Stimulated activated CD8-positive, alpha-beta memory T cell treated with anti-CD3 and anti-CD28 coated beads, Interleukin-7, amount 100 ng/mL, for 1 hour (primary cell): ENCODE results near the gene PARD3B.

ENCODE experiments used
- DNase-seq, 2 donors: peaks; one replicate each; pipeline ENCODE4 v3.0.0-alpha.2; 2020; ENCODE audit warnings: low read depth in 2 of 2

The PARD3B gene

GRCh38 chr2:204753841-204754240 lies 208.6 kb downstream of the PARD3B start:
- no peak for DNase-seq

- DNase-seq, result no peak
Observed at GRCh38 chr2:204754898-204755297, 209.6 kb downstream of the PARD3B start.

- no peak for DNase-seq
Observed at GRCh38 chr2:204763974-204764703, 218.9 kb downstream of the PARD3B start.

- DNase-seq, result no peak
Observed at GRCh38 chr2:204770735-204771134, 225.5 kb downstream of the PARD3B start.

- no peak for DNase-seq
Observed at GRCh38 chr2:204771721-204772120, 226.4 kb downstream of the PARD3B start.

DNA sequence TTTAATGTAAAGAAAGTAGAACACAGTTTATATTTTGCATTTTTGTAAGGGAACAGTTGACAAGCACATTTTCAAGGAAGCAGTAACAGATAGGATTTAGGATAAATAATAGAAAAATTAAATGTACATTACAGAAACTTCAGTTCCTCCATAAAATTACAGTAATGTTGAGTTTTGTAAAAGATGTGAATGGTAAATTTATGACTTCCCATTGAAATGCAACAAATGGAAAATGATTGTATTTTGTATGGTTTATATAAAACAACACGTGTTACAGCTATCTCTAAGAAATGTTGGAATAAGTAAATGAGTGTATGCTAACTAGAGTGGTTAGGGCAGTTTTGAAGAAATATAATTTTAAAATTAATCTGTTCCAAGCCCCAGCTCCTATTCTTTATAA lies 227.3 kb downstream of the PARD3B start:
- no peak for DNase-seq

DNA sequence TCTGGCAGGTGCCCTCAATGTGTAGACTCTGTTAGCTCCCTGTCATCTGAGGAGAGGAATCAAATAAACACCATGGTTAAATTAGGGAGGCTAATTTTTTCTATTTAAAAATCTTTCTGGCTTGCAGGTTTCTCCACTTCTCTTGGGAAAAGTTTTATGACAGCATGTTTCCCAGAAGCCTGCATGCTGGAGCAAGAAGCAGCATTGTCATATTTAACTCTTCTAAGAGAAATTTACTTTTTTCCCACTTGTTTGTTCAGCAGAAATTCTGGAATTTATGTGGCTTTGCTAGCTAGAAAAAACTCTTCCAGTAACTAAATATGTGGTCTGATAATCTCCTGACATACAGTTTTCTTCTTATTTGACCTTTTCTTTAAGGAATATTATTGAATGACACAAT lies 230.5 kb downstream of the PARD3B start:
- DNase-seq, result no peak

DNA sequence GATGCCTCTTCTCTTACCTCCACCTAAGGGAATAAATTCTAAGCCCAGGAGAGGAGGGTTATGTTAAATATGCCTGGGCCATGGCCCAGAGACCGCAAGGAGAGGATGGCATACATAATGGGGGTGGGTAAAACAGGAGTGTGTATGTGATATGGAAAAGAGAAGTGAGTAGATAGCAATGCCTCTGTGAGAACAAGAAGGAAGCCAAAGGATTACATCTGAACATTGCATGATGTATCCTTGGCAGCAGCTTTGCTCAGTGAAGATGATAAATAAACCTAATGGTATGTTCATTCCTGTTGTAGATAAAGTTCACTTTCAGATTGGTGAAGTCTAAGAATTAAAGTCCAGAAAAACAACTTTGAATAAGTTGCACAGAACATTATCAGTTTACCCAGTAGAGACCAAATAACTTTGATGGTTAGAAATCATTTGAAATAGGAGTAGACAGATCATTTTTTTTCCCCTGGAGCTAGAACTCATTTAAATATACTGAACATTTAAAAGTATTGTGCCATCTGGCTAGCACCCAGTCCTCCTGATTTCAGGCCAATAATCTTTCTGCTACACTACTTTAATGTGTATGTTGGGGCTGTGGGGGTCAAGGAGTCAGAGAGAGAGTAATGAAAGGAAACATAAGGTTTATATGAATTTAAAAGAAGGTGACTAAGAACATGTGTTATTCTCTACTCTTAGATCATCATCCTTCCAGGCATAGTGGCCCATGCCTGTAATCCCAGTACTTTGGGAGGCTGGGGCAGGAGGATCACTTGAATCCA lies 231.7 kb downstream of the PARD3B start:
- DNase-seq, result no peak

- no peak for DNase-seq
Observed at GRCh38 chr2:204779771-204780170, 234.5 kb downstream of the PARD3B start.

GRCh38 chr2:204781941-204782340 lies 236.7 kb downstream of the PARD3B start:
- DNase-seq, result no peak

- DNase-seq, result no peak
Observed at GRCh38 chr2:204790076-204790475, 244.8 kb downstream of the PARD3B start.

DNA sequence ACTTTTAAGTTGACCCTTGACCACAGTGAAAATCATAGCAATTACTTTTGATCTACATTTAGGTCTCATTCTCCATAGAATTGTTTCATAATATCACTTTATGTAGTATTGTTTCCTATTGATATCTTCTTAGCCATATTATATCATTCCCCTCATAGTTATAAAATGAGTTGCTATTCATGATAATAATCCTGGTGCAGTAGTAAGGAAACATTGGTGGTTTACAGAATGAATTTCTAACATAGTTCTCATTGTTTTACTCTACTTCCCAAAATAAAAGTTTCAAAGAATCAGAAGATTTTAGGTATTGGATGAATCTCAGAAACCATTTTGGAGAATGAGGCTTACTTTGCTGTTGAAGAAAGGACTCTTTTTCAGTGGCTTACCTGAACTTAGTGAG lies 246.0 kb downstream of the PARD3B start:
- no peak for DNase-seq

- no peak for DNase-seq
Observed at GRCh38 chr2:204794624-204795023, 249.3 kb downstream of the PARD3B start.

GRCh38 chr2:204795156-204795555 lies 249.9 kb downstream of the PARD3B start:
- no peak for DNase-seq

GRCh38 chr2:204796581-204796980 lies 251.3 kb downstream of the PARD3B start:
- no peak for DNase-seq

GRCh38 chr2:204799791-204800190 lies 254.5 kb downstream of the PARD3B start:
- no peak for DNase-seq

DNA sequence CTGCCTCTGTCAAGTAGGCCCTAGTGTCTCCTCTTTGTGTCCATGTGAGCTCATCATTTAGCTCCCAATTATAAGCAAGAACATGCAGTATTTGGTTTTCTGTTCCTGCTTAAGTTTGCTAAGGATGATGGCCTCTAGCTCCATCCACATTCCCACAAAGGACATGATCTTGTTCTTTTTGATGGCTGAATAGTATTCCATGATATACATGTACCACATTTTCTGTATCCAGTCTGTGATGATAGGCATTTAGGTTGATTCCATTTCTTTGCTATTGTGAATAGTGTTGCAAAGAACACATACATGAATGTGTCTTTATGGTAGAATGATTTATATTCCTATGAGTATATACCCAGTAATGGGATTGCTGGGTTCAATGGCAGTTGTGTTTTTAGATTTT lies 263.2 kb downstream of the PARD3B start:
- no peak for DNase-seq

- no peak for DNase-seq
Observed at GRCh38 chr2:204824751-204825453, 279.6 kb downstream of the PARD3B start.

GRCh38 chr2:204825681-204826080 lies 280.4 kb downstream of the PARD3B start:
- no peak for DNase-seq

DNA sequence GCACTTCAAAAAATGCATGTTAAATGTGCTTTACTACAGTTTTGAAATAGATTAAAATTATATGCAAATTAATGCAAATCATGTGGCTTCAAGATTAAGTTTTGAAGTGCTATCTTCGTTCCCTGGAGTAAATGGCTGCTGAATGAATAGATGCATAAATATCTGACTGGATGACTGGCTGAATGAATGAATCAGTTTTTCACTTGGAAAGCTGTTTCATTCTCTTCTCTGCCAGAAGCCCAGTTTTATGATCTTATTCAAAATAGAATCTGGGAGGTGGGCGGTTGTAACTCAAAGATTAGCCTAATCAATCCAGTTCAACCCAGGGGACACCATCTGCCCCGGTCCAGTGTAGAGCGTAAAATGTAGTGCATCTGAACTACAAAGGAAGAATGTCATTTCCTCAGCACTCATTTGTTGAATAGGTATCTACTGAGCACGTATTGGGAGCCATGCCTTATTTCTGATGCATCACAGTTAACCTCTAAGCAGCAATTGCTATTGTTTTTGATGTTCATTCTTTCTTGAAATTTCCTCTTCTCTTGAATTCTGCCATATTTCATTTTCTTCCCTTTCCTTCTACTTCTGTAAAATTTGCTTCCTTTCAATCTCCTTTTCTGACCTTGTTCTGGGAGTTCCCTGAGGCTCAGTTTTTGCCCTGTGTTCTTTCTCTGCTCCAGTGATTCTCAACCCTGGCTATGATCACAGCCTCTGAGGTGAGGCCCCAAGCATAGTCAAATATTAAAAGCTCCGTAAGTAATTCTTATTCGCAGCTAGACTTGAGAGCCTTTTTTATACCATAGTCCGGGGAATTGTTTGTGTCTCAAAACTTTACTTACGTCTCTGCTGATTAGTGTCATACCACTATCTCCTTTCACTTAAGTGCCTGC lies 282.7 kb downstream of the PARD3B start:
- no peak for DNase-seq

GRCh38 chr2:204834716-204835384 lies 289.6 kb downstream of the PARD3B start:
- no peak for DNase-seq
